HT-29 (cell line): Measurements from ENCODE around the gene GH1. TPM values are rescaled to one million over a fixed set of nuclear protein-coding genes. Genes with fewer than 3 reads are reported as not detected.
"Not testable (repeated sequence)": the region's sequence is repeated elsewhere in the genome, so short reads cannot be mapped to it uniquely, and the experiment has no call there.

ENCODE experiments used
- DNase-seq: peaks from one replicate; pipeline ENCODE4 v3.0.0-alpha.2; 2015; ENCODE audit warnings: low spot score
- total RNA-seq: library from RNA; depleted of rRNA; stranded (reverse); fragments of >200 nt; shearing (Covaris generic); gene quantifications from 2 replicates; pipeline ENCODE4 v1.2.3, GENCODE V29; 2014; rRNA removed

GH1 gene
- not detected in 2 replicates for total RNA-seq

DNA sequence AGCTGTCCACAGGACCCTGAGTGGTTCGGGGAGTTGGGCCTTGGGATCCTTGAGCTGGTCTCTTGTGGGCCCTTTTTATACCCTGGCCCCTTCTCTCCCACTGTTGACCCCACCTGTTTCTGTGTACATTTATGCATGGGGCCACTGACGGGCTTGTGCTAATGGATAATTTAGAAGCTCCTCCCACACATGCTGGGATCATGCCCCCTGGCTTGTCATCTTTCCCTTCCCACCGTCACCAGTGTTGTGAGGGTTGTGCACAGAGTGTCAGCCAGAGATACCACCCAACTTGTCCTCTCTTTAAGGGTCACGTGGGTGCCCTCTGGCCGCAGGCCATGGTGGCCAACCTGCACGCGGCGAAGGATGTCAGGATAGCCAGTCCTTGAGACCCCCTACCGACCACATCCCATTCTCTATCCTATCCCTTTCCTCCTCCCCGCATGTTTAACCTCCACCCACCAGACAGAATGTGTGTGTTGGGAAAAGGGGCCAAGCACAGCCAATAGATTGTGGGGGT, at the start of gene GH1:
TSS of gene GH1 (minus strand) at position 51 of the 517 bp plus-strand sequence. CDS start 63 bp downstream, outside the sequence.
- not testable (repeated sequence) for DNase-seq

DNA sequence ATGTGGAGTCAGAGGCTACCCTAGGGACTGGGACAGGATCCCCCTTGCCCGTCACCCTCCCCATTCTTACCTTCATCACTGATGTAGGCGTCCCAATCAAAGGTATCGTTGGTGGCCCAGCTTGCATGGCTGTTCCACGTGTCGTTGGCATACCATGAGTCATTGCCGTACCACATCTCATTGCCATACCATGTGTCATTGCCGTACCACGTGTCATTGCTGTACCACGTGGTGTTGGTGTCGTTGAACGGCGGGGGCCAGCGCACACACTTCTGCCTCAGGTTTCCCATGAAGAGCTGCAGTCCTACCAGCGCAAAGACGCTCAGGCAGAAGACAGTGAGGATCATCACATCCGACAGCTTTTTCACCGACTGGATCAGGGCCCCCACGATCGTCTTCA, 49.3 kb upstream of the GH1 start:
- DNase-seq, result no peak

DNA sequence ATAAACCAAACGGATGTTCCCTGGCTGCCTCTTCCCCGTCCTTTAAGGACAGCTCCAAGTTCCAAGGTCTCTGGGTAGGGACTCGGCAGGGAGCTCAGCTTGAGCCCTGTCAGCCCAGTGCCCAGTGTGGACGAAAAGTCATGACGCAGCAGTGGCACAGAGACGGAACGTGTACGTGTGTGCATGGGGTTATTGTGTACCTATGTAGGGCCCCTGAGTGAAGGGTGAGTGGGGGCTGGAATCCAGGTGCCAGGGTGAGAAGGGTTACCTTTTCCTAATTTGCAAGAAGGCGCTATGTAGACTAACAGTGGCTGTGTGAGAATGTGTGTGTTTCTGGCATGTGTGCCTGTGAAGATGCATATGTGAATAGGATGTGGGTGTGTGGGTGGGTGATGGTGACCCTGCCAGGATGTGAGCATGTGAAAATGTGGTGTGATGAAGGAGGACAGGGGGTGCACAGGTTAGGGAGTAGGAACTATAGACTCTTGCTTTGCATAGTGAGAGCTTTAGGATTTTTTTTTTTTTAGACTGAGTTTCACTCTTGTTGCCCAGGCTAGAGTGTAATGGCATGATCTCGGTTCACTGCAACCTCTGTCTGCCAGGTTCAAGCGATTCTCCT, 48.1 kb upstream of the GH1 start:
- DNase-seq, result no peak

DNA sequence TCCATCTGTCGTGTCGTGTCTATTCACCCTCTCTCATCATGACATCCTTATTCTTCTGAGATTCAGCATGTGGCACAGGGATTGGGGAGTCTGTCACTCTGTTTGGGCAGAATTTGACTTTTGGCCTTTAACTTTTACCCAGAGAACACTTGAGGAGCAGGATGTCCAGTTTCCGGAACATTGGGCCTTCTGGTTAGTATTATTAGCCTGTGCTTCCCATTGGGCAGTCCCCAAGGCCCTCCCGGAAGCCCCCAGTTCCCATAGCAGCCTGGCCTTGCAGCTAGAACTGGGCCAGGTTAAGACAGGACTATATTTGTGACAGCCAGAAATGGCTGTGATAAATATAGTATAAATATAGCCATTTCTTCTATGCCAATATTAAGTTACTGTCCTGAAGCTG, 44.5 kb upstream of the GH1 start:
- DNase-seq, result no peak

DNA sequence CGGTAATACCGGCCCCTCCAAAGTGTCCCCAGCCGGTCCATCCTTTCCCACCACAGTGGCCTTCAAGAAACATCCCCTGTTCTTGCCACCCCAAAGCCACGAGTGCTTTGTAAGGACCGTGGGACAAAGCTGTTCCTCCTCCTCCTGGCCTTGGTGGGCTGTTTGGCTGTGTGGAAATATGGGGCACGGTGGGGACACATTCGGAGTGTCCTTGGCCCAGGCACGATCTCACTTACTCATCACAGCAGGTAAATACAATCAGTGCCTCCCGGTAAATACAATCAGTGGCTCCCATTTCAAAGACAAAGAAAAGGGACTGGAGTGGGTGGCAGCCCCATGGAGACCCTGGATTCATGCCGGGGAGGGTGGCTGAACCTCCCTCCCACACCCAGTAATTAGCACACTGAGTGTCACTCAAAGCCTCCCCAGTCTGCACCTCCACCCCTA, 43.7 kb upstream of the GH1 start:
- no peak for DNase-seq

DNA sequence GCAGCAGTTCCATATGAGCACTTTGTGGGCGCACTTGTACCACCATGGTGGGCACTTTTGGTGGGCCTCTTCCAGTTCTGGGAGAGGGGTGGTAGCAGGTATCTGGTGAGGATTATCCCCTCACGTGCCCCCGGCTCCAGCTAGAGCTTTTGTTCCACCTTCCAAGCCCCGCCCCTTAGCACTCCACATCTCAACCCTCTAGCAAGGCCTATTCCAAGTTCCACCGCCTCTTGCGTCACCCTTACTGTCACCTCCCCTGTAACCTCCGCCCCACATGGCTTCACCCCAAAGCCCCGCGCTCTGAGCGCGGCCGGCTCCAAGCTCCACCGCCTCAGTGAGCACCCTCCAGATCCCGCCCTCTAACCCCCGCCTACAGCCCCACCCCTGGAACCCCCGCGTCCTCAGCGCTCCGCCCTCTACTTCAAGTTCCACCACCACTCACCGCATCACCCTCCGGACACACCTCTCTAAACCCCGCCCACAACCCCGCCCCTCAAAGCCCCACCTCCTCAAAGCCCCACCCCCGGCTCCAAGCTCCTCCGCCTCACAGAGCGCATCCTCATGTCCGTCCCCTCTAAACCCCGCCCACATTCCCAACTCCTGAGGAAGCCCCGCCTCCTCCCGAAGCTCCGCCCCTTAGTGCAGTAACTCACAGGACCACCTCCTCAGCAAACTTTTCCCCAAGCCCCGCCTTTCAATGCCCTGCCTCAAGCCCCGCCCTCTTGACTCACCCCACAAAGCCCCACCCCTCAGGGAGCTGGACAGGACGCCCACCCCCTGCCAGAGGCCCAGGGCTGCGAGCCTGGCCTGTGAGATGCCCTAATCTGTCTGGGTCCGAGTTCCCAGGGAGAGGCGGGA, 42.9 kb upstream of the GH1 start:
- peak; percentile 32 for DNase-seq

DNA sequence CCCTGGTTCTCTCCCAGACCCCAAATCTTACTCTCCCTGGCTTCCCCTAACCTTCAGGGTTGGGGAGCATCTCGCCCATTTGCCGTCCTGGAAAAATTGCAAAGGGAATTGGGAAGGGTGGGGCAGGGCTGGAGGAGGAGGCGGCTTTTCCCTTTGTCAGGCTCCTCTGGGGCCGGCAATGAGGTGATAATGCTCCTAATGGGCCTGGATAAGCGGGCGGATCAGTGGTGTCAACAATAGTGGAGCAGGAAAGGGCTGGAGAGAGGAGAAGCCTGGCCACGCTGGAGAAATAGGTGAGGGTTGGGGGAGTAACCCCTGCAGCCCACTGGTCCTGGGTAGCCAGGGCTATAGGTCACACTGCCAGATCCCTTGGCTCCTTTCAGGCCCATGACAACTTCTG, 41.8 kb upstream of the GH1 start:
- DNase-seq, result no peak

DNA sequence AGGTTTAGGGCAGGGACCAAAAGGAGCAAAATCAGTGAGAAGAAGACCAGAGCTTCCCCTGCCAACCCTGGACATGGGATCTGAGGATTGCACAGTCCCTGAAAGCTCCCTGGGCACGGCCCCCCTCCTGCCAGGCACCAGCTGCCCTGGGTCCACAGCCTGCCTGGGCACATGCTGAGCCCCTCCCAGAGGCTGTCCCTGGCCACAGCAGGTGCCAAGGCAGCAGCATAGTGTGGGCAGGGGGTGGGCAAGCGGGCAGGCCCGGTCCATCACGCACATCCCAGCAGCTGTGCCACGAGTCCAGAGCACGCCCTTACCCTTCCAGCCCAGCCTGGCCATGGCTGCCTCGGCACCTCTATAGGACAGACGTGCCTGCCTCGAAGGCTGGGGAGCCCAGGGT, 41.4 kb upstream of the GH1 start:
- DNase-seq, result no peak

DNA sequence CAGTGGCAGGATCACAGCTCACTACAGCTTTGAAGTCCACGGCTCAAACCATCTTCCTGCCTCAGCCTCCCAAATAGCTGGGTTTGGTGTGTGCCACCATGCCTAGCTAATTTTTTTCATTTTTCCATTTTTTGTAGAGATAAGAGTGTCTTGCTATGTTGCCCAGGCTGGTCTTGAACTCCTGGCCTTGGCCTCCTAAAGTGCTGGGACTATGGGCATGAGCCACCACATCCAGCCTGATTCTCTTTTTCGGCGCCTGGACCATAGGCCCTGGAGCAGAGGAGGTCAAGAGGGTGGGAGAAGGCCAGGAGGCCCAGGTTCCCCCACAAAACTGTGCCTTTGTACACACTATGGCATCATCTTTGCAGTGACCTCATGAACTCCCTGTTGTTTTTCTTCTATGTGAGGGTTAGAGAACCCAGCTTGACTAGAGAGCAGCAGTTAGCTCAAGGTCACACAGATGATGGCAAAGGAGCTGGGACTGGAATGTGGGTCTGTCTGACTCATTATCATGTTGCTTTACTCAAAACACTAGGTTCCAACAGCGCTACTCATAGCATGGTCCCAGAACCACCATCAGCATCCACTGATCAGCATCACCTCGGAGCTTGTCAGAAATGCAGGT, 37.8 kb upstream of the GH1 start:
- no peak for DNase-seq

DNA sequence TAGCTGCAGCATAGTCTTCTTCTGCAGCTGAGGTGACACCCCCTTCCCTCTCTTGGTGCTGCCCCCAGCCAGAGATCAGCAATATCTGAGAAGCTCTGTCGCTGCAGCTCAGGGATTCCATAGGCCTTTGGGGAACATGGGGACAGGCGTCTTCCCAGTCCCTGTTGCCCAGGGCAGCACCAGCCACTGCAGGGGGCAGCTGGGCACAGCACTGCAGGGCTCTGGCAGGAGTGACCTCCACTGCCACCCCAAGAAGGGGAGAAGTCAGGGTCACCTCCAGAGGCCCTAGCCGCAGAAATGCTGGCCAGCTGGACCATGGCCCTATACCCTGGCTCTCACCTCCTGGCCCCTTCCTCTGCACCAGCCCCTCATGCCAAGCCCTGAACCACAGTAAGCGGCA, 37.2 kb upstream of the GH1 start:
- no peak for DNase-seq

DNA sequence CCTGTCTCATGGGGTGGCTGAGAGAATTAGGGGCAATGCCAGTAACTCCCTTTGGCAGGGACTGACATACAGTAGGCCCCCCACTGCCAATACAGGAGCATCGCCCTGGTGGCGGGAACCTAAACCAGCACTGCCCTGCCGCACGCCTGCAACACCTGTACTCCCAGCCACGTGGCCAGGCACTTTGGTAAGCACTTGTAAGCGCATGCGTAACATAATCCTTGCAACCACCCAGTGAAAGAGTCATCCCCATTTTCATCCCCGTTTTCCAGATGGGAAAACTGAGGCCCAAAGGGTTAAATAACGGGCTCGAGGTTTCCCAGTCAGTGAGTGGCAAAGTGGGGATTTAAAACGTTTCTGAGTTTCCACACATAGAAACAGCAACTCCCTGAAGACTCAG, 36.6 kb upstream of the GH1 start:
- DNase-seq, result no peak

DNA sequence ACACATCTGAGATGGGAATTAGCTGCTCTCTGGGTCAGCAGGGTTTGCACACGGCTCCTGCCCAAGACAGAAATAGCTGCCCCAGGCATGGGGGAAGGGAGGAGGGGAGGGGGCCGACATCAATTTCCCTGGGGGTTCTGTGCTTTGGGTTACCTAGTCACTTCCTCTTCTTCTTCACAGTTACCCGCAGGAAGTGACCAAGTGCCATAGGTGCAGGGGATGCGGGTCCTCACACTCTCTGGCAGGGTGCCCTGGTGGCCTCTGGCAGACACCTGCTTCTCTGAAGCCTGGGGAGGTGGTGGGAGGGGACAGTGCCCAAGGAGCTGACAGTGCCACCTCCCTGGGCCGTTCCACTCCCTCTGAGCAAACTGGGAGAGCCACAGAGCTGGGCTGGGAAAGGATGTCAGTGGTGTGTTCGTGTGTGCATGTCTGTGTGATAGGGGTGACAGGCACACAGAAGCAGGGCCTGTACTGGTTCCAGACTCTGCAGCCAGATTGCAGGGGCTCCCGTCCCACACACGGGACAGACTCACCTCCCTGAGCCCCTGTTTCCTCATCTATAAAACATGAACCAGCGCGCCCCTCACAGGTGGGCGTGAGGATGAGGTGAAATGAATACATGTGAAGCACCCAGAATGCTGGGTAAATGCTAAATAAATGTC, 35.9 kb upstream of the GH1 start:
- DNase-seq, result no peak

DNA sequence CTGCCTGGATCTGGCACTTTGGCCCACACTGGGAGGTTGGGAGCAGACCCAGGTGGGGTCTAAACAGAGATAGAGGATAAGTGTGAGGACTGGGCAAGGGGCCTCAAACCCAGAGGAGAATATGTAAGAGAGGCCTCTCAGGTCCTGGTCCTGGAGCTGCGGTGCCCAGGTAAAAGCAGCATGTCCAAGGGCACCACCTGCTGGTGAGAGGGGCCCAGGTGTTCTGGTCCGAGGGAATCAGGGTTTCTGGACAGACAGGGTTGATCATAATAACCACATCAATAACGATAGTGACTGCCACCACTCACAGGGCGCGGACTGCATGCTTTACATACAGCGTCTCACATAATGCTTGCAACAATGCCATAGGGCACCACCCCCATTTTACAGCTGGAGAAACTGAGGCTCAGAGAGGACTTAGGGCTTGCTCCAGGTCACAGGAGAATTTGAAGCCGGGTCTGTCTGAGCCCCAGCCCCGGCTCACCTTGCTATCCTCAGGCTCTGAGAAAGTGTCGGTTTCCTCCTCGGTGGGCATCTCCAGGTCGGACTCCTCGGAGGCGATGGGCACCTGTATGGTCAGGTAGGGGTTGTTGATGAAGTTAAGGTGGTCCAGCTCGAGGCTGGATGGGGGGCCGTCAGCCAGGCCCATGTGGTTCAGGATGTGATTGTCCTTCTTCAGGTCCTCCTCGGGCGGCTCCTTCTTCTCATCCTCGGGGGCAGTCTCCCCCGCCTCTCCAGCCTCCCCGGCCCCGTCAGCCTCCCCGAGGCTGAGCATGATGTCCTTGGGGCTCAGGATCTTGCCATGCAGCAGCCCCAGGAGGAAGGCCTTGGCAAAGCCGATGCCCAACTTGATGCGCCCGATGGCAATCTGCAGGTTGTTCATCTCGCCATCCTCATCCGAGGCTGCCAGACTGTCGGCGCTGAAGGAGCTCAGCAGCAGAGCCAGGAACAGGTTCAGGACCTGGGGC, 32.6 kb upstream of the GH1 start:
- DNase-seq, result peak; percentile 84

DNA sequence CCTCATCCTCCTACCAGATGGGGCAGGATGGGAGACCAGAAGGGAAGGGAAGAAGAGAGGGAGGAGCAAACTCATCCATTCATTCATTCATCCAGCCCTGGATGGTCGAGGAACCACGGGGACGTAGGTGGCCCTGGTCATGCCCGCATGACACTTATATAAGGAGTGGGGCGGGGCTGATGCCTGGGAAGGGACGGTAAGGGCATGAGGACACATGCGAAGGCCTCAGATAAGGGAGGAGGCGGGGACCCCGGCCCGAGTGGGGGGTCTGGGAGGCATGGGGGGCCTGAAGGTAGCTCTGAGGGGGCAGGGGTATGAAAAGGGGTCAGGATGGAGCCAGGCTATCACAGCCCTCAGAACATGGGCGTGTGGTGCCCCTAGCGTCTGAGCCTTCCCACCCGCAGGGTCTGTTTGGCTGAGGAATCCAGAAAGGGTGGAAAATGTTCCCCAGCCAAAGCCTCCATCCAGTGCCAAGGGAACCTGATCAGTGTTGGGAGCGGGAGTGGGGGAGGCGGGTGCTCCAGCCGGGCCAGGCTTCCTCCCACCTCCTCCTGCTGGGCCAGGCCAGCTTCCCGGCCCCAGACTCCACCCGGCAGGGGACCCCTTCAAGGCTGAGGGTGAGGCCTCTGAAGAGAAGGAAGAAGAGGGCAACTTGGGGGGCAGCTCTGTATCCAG, 31.1 kb upstream of the GH1 start:
- no peak for DNase-seq

DNA sequence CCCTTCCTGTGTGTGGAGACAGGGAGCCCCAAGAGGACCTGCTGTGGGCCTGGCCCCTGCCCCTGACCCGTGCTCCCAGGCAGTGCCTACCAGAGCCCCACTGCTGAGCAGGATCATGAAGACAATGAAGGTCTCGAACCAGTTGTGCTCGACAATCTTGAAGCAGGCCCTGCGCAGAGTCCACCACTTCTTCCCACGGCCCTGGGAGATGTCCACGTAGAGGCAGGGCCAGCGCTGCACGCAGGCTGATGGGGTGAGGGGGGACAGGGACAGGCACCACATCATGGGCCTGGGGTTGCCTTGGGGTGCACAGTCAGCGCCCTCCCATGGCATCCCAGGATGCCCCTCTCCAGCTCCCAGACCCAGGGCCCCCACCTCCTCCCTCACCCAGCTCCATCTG, 29.9 kb upstream of the GH1 start:
- no peak for DNase-seq

DNA sequence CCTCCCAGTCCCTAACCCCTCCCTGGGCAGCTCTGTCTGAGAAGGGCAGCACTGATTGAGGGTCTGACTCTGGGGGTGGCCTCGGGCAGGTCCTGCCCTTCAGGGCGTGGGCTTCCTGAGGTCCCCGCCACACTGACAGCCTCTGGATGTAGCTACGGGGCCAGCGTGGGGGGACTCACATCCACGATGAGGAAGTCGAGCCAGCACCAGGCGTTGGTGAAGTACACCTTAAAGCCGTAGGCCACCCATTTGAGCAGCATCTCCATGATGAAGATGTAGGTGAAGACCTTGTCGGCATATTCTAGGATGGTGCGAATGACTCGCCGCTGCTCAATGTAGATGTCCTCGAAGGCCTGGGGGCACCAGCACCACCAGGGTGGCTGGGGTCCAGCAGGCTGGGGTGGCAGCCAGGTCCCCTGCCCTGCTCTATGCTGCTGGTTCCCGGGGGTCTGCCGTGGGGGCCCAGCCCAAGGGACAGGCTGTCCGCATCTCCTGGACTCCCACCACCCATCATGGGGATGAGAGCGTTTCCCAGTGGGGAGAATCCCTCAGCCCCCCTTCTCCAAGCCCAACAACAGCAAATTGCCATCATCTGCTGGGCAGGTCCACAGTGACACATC, 29.2 kb upstream of the GH1 start:
- DNase-seq, result no peak

DNA sequence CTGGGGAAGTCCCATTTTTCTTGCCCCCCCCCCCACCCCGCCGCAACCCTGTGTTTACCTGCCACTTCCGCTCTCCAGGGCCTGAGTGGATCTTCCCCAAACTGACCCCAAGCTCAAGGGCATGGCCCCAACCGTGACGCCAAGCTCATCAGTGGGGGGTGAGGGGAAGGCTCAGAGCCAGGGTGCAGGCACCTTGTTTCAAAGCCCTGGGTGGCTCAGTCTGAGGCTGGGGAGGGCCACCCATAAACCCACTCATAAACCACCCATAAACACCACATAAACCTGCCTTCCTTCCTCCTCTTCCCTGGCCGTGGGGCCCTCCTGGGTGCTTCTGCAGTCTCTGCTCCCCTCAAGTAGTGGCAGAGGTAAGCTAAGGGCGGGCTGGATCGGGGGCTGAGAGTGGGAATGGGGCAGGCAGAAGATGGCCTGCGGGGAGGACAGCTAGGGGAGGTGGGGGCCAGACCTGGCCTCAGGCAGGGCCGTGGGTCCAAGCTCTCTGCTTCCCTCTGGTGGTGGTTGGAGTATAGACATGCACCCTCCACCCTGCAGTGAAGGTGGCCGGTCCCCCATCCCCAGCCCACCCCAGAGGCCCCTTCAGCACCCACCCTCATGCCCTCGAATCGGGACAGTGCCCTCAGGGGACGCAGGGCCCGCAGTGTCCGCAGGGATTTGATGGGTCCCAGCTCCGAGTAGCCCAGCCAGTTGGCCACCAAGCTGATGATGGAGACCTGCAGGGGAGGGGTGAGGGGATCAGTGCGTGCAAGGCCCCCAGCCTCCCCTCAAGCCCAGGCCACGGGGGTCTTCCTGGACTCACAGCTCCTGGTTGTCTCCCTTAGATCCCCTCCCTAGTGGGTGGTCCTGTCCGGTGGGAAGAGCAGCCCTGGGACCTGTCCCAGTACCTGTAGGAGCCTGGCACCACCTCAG, 28.1 kb upstream of the GH1 start:
- DNase-seq, result peak; percentile 48

DNA sequence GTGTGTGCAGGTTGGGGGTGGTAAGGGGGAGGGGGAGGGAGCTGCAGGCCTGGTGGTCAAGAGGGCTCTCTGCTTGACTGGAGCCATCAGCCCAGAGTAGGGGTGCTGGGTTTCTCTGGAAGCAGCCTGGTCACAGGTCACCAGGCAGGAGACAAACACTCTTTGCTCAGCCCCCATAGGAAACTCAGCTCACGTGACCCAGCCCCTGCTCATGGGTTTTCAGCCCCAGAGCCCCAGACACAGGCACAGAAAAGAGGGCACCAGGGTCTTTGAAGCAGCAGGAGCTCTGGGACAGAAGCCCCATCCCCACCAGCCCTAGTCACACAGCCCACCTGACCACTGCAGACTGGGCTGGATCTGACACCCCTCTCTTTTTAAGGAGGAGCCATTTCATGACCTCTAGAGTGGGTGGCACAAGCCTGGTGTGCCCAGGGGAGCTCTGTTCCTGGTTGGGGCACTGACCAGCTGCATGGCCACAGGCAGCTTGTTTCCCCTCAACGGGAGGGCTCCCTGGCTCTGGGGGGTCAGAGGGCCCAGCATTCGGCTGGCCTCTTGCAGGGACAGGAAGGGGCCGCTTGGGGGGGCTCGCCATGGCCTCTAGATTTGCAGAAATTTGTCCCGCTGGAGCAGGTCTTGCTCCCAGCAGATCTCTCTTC, 27.3 kb upstream of the GH1 start:
- DNase-seq, result no peak
